Naive thymus-derived CD4-positive, alpha-beta T cell (primary cell): ENCODE data around the gene GRIP1. TPM values are rescaled to one million over a fixed set of nuclear protein-coding genes. Genes with fewer than 3 reads are reported as not detected.

Source experiments
- ATAC-seq: fragments of 150-1000 bp; cut with Tn5 transposase; 2 replicates; pipeline ENCODE4 v1.10.0; 2021; ENCODE audit warnings: mild to moderate bottlenecking, moderate library complexity
- CTCF ChIA-PET: fragments of 350-600 bp; sonication (Branson Sonifier 250); formaldehyde crosslinking; loops from one replicate; lab custom pipeline; 2021; ENCODE audit warnings: antibody characterized with exemption; lab: Charles Lee
- POLR2A ChIA-PET: fragments of 350-600 bp; sonication (Branson Sonifier 250); formaldehyde crosslinking; loops from one replicate; lab custom pipeline; 2021; ENCODE audit warnings: antibody characterized with exemption, inconsistent platforms; lab: Charles Lee
- DNase-seq, 9 donors: peaks; one replicate each; pipeline versions ENCODE4 v3.0.0 to v3.0.0-alpha.2; 2020 to 2022; ENCODE audit warnings: mixed read lengths in 1 of 9
- H3K27ac ChIP-seq: one replicate; pipeline ENCODE4 v1.7.0; 2013; ENCODE audit warnings: mild to moderate bottlenecking, low read depth, low read length, moderate library complexity
- H3K27me3 ChIP-seq, 2 donors: one replicate each; pipeline ENCODE4 v1.7.0; 2013; ENCODE audit warnings: low read length in 2 of 2, mild to moderate bottlenecking in 2 of 2, moderate library complexity in 2 of 2; ENCODE audit not compliant: control insufficient read depth in 2 of 2, insufficient read depth in 2 of 2
- H3K36me3 ChIP-seq, 3 experiments: 1 replicate in 2 of 3; 2 replicates in 1 of 3; pipeline ENCODE4 v1.7.0; 2013; ENCODE audit warnings: low read length in 3 of 3, mild to moderate bottlenecking in 3 of 3, moderate library complexity in 1 of 3; ENCODE audit not compliant: insufficient read depth in 3 of 3, control insufficient read depth in 2 of 3
- H3K4me1 ChIP-seq, 2 donors: one replicate each; pipeline ENCODE4 v1.7.0; 2013; ENCODE audit warnings: low read length in 2 of 2, mild to moderate bottlenecking in 2 of 2, moderate library complexity in 1 of 2; ENCODE audit not compliant: control insufficient read depth in 2 of 2, insufficient read depth in 2 of 2
- H3K4me3 ChIP-seq: 2 replicates; pipeline ENCODE4 v1.7.0; 2013; ENCODE audit warnings: mild to moderate bottlenecking, low read length
- H3K9me3 ChIP-seq, 3 experiments: 1 replicate in 2 of 3; 2 replicates in 1 of 3; pipeline ENCODE4 v1.7.0; 2013; ENCODE audit warnings: low read length in 3 of 3; ENCODE audit not compliant: control insufficient read depth in 2 of 3
- H3K27ac Mint-ChIP-seq, 9 donors: one replicate each; pipeline ENCODE4 v1.8.0; 2020 to 2022; ENCODE audit warnings: mixed read lengths in 9 of 9, mild to moderate bottlenecking in 8 of 9, moderate library complexity in 5 of 9, inconsistent platforms in 2 of 9
- H3K27me3 Mint-ChIP-seq, 5 donors: one replicate each; pipeline ENCODE4 v1.8.0; 2021 to 2022; ENCODE audit warnings: mixed read lengths in 5 of 5, mild to moderate bottlenecking in 1 of 5
- H3K36me3 Mint-ChIP-seq, 5 donors: one replicate each; pipeline ENCODE4 v1.8.0; 2020 to 2022; ENCODE audit warnings: mixed read lengths in 5 of 5, mild to moderate bottlenecking in 3 of 5, inconsistent platforms in 1 of 5
- H3K4me1 Mint-ChIP-seq, 7 donors: one replicate each; pipeline ENCODE4 v1.8.0; 2020 to 2022; ENCODE audit warnings: mixed read lengths in 7 of 7, mild to moderate bottlenecking in 3 of 7, inconsistent platforms in 1 of 7
- H3K4me3 Mint-ChIP-seq, 10 donors: one replicate each; pipeline ENCODE4 v1.8.0; 2020 to 2022; ENCODE audit warnings: mild to moderate bottlenecking in 10 of 10, mixed read lengths in 10 of 10, moderate library complexity in 6 of 10, inconsistent platforms in 2 of 10
- H3K9me3 Mint-ChIP-seq, 11 donors: one replicate each; pipeline ENCODE4 v1.8.0; 2020 to 2022; ENCODE audit warnings: mixed read lengths in 11 of 11, mild to moderate bottlenecking in 4 of 11, inconsistent platforms in 1 of 11, moderate library complexity in 1 of 11
- intact Hi-C, 2 donors: fragments of 100-400 bp; cut with micrococcal nuclease; formaldehyde crosslinking; loops; one replicate each; pipeline ENCODE4 v1.15.1; 2023
- polyA plus RNA-seq, 2 donors: library from polyadenylated mRNA; unstranded; fragments of 300-500 nt; fragmentation: Illumina TruSeq; gene quantifications; one replicate each; pipeline ENCODE4 v1.2.3, GENCODE V29; 2021
- total RNA-seq, 6 experiments: library from RNA in 5 of 6; stranded (reverse) in 5 of 6; gene quantifications; 1 replicate in 5 of 6; 2 replicates in 1 of 6; pipeline ENCODE4 v1.2.3 and lab custom pipeline; 2021 to 2026

GRIP1 gene
- total and polyA plus RNA-seq, 7 experiments from 2014 or later = 0.25 to 6.5 (median 3.1) TPM

GRCh38 chr12:66612090-66612775 lies 66.6 kb downstream of the GRIP1 start:
- H3K4me1 ChIP-seq = no peaks in the 10 kb centered on the region
- no peaks in the 10 kb centered on the region for H3K9me3 ChIP-seq
- DNase-seq (no peak), ATAC-seq (no peak)
- Mint-ChIP-seq H3K36me3 (no peaks in the 10 kb centered on the region), H3K4me3 (no peak overlapping the region), H3K9me3 (no peaks in the 10 kb centered on the region), H3K4me1 (no peaks in the 10 kb centered on the region), H3K27ac (no peak overlapping the region), H3K27me3 (peaks cover 0 to 12% (median 3%) of the 10 kb centered on the region in 5 donors)
- intact Hi-C loops = no loop called here
- no peak overlapping the region for H3K27ac ChIP-seq
- ChIA-PET CTCF (no interaction called here), POLR2A (no interaction called here)
- H3K27me3 ChIP-seq = no peaks in the 10 kb centered on the region
- H3K36me3 ChIP-seq = no peaks in the 10 kb centered on the region
- no peak overlapping the region for H3K4me3 ChIP-seq

GRCh38 chr12:66607147-66607546 lies 71.7 kb downstream of the GRIP1 start:
- CTCF ChIA-PET = no interaction called here
- no peak overlapping the region for H3K4me3 ChIP-seq
- no peaks in the 10 kb centered on the region for H3K9me3 ChIP-seq
- POLR2A ChIA-PET = no interaction called here
- no peaks in the 10 kb centered on the region for H3K9me3 Mint-ChIP-seq
- ATAC-seq (no peak), DNase-seq (no peak)
- no peak overlapping the region for H3K27ac Mint-ChIP-seq
- H3K27me3 ChIP-seq = no peaks in the 10 kb centered on the region
- no peaks in the 10 kb centered on the region for H3K4me1 ChIP-seq
- H3K36me3 ChIP-seq = no peaks in the 10 kb centered on the region
- H3K4me3 Mint-ChIP-seq = no peak overlapping the region
- no peaks in the 10 kb centered on the region for H3K36me3 Mint-ChIP-seq
- intact Hi-C loops = no loop called here
- H3K27ac ChIP-seq = no peak overlapping the region
- peaks cover 0 to 11% (median 5%) of the 10 kb centered on the region in 5 donors for H3K27me3 Mint-ChIP-seq
- H3K4me1 Mint-ChIP-seq = no peaks in the 10 kb centered on the region

GRCh38 chr12:66605293-66605692 lies 73.6 kb downstream of the GRIP1 start:
- no peak for DNase-seq

GRCh38 chr12:66603981-66604479 lies 74.8 kb downstream of the GRIP1 start:
- H3K27me3 Mint-ChIP-seq = peaks cover 0 to 5% (median 5%) of the 10 kb centered on the region in 5 donors
- H3K4me1 Mint-ChIP-seq = no peaks in the 10 kb centered on the region
- Histone ChIP-seq H3K27ac (no peak overlapping the region), H3K4me3 (no peak overlapping the region), H3K9me3 (no peaks in the 10 kb centered on the region), H3K4me1 (no peaks in the 10 kb centered on the region), H3K36me3 (no peaks in the 10 kb centered on the region), H3K27me3 (no peaks in the 10 kb centered on the region)
- ChIA-PET POLR2A (no interaction called here), CTCF (no interaction called here)
- intact Hi-C loops = no loop called here
- no peaks in the 10 kb centered on the region for H3K9me3 Mint-ChIP-seq
- ATAC-seq = no peak
- H3K36me3 Mint-ChIP-seq = no peaks in the 10 kb centered on the region
- DNase-seq = no peak
- no peak overlapping the region for H3K27ac Mint-ChIP-seq
- no peak overlapping the region for H3K4me3 Mint-ChIP-seq

More at GRCh38 chr12:66605293-66605692, 73.6 kb downstream of the GRIP1 start:
- H3K36me3 Mint-ChIP-seq = no peaks in the 10 kb centered on the region
- ChIA-PET POLR2A (no interaction called here), CTCF (no interaction called here)
- Histone ChIP-seq H3K27ac (no peak overlapping the region), H3K9me3 (no peaks in the 10 kb centered on the region), H3K4me3 (no peak overlapping the region), H3K4me1 (no peaks in the 10 kb centered on the region), H3K36me3 (no peaks in the 10 kb centered on the region), H3K27me3 (no peaks in the 10 kb centered on the region)
- peaks cover 0 to 8% (median 5%) of the 10 kb centered on the region in 5 donors for H3K27me3 Mint-ChIP-seq
- intact Hi-C loops = no loop called here
- H3K9me3 Mint-ChIP-seq = no peaks in the 10 kb centered on the region
- ATAC-seq = no peak
- no peak overlapping the region for H3K4me3 Mint-ChIP-seq
- no peak overlapping the region for H3K27ac Mint-ChIP-seq
- H3K4me1 Mint-ChIP-seq = no peaks in the 10 kb centered on the region

GRCh38 chr12:66603461-66603860 lies 75.4 kb downstream of the GRIP1 start:
- H3K27me3 Mint-ChIP-seq = peaks cover 0 to 5% (median 5%) of the 10 kb centered on the region in 5 donors
- no peaks in the 10 kb centered on the region for H3K9me3 ChIP-seq

GRCh38 chr12:66602483-66603143 lies 76.3 kb downstream of the GRIP1 start:
- Histone ChIP-seq H3K4me1 (no peaks in the 10 kb centered on the region), H3K27ac (no peak overlapping the region), H3K4me3 (no peak overlapping the region), H3K9me3 (no peaks in the 10 kb centered on the region), H3K36me3 (no peaks in the 10 kb centered on the region), H3K27me3 (no peaks in the 10 kb centered on the region)
- Mint-ChIP-seq H3K4me3 (no peak overlapping the region), H3K9me3 (no peaks in the 10 kb centered on the region), H3K27me3 (peaks cover 0 to 5% (median 5%) of the 10 kb centered on the region in 5 donors), H3K36me3 (no peaks in the 10 kb centered on the region), H3K27ac (no peak overlapping the region), H3K4me1 (no peaks in the 10 kb centered on the region)
- intact Hi-C loops = no loop called here
- ChIA-PET CTCF (no interaction called here), POLR2A (no interaction called here)
- no peak for DNase-seq
- ATAC-seq = no peak

More at GRCh38 chr12:66603461-66603860, 75.4 kb downstream of the GRIP1 start:
- H3K27ac Mint-ChIP-seq = no peak overlapping the region
- H3K36me3 Mint-ChIP-seq = no peaks in the 10 kb centered on the region
- POLR2A ChIA-PET = no interaction called here
- no peaks in the 10 kb centered on the region for H3K36me3 ChIP-seq
- no peaks in the 10 kb centered on the region for H3K4me1 ChIP-seq
- intact Hi-C loops = no loop called here
- no peak overlapping the region for H3K4me3 Mint-ChIP-seq
- no peak overlapping the region for H3K27ac ChIP-seq
- no peaks in the 10 kb centered on the region for H3K9me3 Mint-ChIP-seq
- H3K4me3 ChIP-seq = no peak overlapping the region
- H3K27me3 ChIP-seq = no peaks in the 10 kb centered on the region
- ATAC-seq (no peak), DNase-seq (no peak)
- CTCF ChIA-PET = no interaction called here
- no peaks in the 10 kb centered on the region for H3K4me1 Mint-ChIP-seq
